Ishikawa (cell line): ENCODE results near the gene COL18A1.

Source experiments
- CEBPB ChIP-seq: IDR thresholded peaks from 2 replicates; pipeline ENCODE4 v1.6.1; 2012
- CREB1 ChIP-seq: IDR thresholded peaks from 2 replicates; pipeline ENCODE4 v1.6.1; 2012; ENCODE audit warnings: low read depth
- EP300 ChIP-seq: IDR thresholded peaks from 2 replicates; pipeline ENCODE4 v1.6.1; 2012; ENCODE audit warnings: borderline replicate concordance
- RAD21 ChIP-seq: IDR thresholded peaks from 2 replicates; pipeline ENCODE4 v1.6.1; 2012; ENCODE audit warnings: low read depth
- REST ChIP-seq: IDR thresholded peaks from 2 replicates; pipeline ENCODE4 v1.6.1; 2012; ENCODE audit warnings: low read depth, mild to moderate bottlenecking
- USF1 ChIP-seq: IDR thresholded peaks from 2 replicates; pipeline ENCODE4 v1.6.1; 2012
- YY1 ChIP-seq: IDR thresholded peaks from 2 replicates; pipeline ENCODE4 v1.6.1; 2012; ENCODE audit warnings: low read depth

DNA sequence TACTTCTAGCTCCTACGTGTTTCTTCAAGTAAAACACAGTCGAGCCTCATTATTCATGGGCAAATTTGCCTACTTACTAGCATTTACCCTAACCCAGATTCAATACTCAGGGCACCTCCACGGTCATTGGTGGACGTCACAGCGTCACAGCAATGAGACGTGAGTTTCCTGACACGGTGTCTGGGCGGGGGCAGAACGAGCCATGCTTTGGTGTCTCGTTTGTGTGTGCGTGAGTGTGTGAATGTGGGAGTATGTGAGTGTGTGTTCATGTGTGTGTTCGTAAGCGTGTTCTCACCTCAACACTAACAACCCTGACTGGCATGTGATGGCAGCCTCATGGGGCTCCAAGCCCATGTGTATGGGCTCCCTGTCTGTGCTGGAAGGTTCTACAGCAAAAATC lies 17.5 kb upstream of the COL18A1 start:
- TF ChIP-seq YY1 (no peak), REST (no peak), CEBPB (no peak), RAD21 (no peak), USF1 (no peak), EP300 (no peak), CREB1 (no peak)
